MM.1S (cell line): ENCODE measurements around the gene SH3RF1.

Source experiments
- DNase-seq: peaks from one replicate; pipeline ENCODE4 v3.0.0-alpha.2; 2015
- H2AFZ ChIP-seq: fragments of 300-600 bp; sonication (generic); 2 replicates; pipeline ENCODE4 v1.6.0; 2016; ENCODE audit warnings: antibody characterized with exemption, low read length
- H3F3A ChIP-seq: fragments of 300-600 bp; sonication (generic); 2 replicates; pipeline ENCODE4 v1.6.1; 2016; ENCODE audit warnings: mild to moderate bottlenecking, antibody characterized with exemption, low read length, moderate library complexity, mixed read lengths; ENCODE audit not compliant: insufficient read depth
- H3K27ac ChIP-seq: fragments of 300-600 bp; sonication (generic); 2 replicates; pipeline ENCODE4 v1.5.1; 2016; ENCODE audit warnings: mild to moderate bottlenecking, low read length
- H3K27me3 ChIP-seq: fragments of 300-600 bp; sonication (generic); replicated peaks from 2 replicates; pipeline ENCODE4 v1.6.0; 2016; ENCODE audit warnings: low read length; ENCODE audit not compliant: insufficient read depth
- H3K36me3 ChIP-seq: fragments of 300-600 bp; sonication (generic); replicated peaks from 2 replicates; pipeline ENCODE4 v1.6.1; 2016; ENCODE audit warnings: mild to moderate bottlenecking, low read length, mixed read lengths; ENCODE audit not compliant: insufficient read depth
- H3K4me1 ChIP-seq: fragments of 300-600 bp; sonication (generic); 2 replicates; pipeline ENCODE4 v1.6.1; 2016; ENCODE audit warnings: low read length, mixed read lengths
- H3K4me2 ChIP-seq: fragments of 300-600 bp; sonication (generic); 2 replicates; pipeline ENCODE4 v1.6.0; 2016; ENCODE audit warnings: low read depth, low read length
- H3K4me3 ChIP-seq: fragments of 300-600 bp; sonication (generic); 2 replicates; pipeline ENCODE4 v1.5.1; 2016; ENCODE audit warnings: low read length, mixed read lengths
- H3K79me2 ChIP-seq: fragments of 300-600 bp; sonication (generic); 2 replicates; pipeline ENCODE4 v1.6.1; 2016; ENCODE audit warnings: mixed run types, low read length, mixed read lengths
- H3K9ac ChIP-seq: fragments of 300-600 bp; sonication (generic); 2 replicates; pipeline ENCODE4 v1.6.1; 2016; ENCODE audit warnings: low read length, mixed read lengths
- H3K9me2 ChIP-seq: fragments of 300-600 bp; sonication (generic); replicated peaks from 2 replicates; pipeline ENCODE4 v1.6.1; 2016; ENCODE audit warnings: mild to moderate bottlenecking, low read length, mixed read lengths; ENCODE audit not compliant: insufficient read depth
- H3K9me3 ChIP-seq: fragments of 300-600 bp; sonication (generic); replicated peaks from 2 replicates; pipeline ENCODE4 v1.6.1; 2016; ENCODE audit warnings: mild to moderate bottlenecking, low read length, mixed read lengths; ENCODE audit not compliant: insufficient read depth
- H4K20me1 ChIP-seq: fragments of 300-600 bp; sonication (generic); 2 replicates; pipeline ENCODE4 v1.6.1; 2016; ENCODE audit warnings: mild to moderate bottlenecking, low read length, moderate library complexity, mixed read lengths; ENCODE audit not compliant: insufficient read depth
- CTCF ChIP-seq: fragments of 300-600 bp; sonication (generic); IDR thresholded peaks from 2 replicates; pipeline ENCODE4 v1.5.1; 2016; ENCODE audit warnings: antibody characterized with exemption, low read length, mixed read lengths
- EZH2 ChIP-seq: fragments of 300-600 bp; sonication (generic); optimal IDR thresholded peaks from 2 replicates; pipeline ENCODE3; 2017; ENCODE audit warnings: low read depth, mild to moderate bottlenecking, antibody characterized with exemption, low read length, mixed read lengths
- EZH2phosphoT487 ChIP-seq: fragments of 300-600 bp; sonication (generic); IDR thresholded peaks from 2 replicates; pipeline ENCODE4 v1.6.1; 2018; ENCODE audit warnings: antibody characterized with exemption, low read length

SH3RF1 gene

GRCh38 chr4:169231647-169232262 lies 39.0 kb downstream of the SH3RF1 start:
- Histone ChIP-seq H3K27me3 (no peaks in the 10 kb centered on the region), H3K9me2 (no peaks in the 10 kb centered on the region), H3K4me2 (no peak overlapping the region), H3K9me3 (no peaks in the 10 kb centered on the region), H3K79me2 (no peaks in the 10 kb centered on the region), H3K9ac (no peak overlapping the region), H2AFZ (no peak overlapping the region), H4K20me1 (no peaks in the 10 kb centered on the region), H3K27ac (no peak overlapping the region), H3K4me1 (no peaks in the 10 kb centered on the region), H3K4me3 (no peak overlapping the region), H3K36me3 (no peaks in the 10 kb centered on the region), H3F3A (no peaks in the 10 kb centered on the region)
- TF ChIP-seq EZH2 = no peak
- no peak for TF ChIP-seq EZH2phosphoT487
- DNase-seq = no peak

- Histone ChIP-seq H3F3A (no peaks in the 10 kb centered on the region), H3K4me1 (no peaks in the 10 kb centered on the region), H3K27ac (no peak overlapping the region), H4K20me1 (no peaks in the 10 kb centered on the region), H3K79me2 (no peaks in the 10 kb centered on the region), H3K4me2 (no peak overlapping the region), H3K27me3 (no peaks in the 10 kb centered on the region), H3K9me2 (no peaks in the 10 kb centered on the region), H3K9ac (no peak overlapping the region), H3K36me3 (no peaks in the 10 kb centered on the region), H2AFZ (no peak overlapping the region), H3K4me3 (no peak overlapping the region), H3K9me3 (no peaks in the 10 kb centered on the region)
- TF ChIP-seq CTCF (no peak), EZH2phosphoT487 (no peak), EZH2 (no peak)
- DNase-seq = no peak
Observed at GRCh38 chr4:169229571-169230028, 41.2 kb downstream of the SH3RF1 start.

GRCh38 chr4:169228076-169228475 lies 42.7 kb downstream of the SH3RF1 start:
- DNase-seq = no peak
- no peaks in the 10 kb centered on the region for H3K27me3 ChIP-seq
- no peak overlapping the region for H3K27ac ChIP-seq
- no peaks in the 10 kb centered on the region for H3K79me2 ChIP-seq
- no peaks in the 10 kb centered on the region for H3K9me2 ChIP-seq
- H3K4me1 ChIP-seq = no peaks in the 10 kb centered on the region
- H3K9me3 ChIP-seq = no peaks in the 10 kb centered on the region
- no peak overlapping the region for H3K9ac ChIP-seq
- no peaks in the 10 kb centered on the region for H4K20me1 ChIP-seq
- H3K4me3 ChIP-seq = no peak overlapping the region
- H3K4me2 ChIP-seq = no peak overlapping the region
- TF ChIP-seq EZH2 = no peak
- TF ChIP-seq EZH2phosphoT487 = no peak
- TF ChIP-seq CTCF = no peak
- no peaks in the 10 kb centered on the region for H3F3A ChIP-seq
- no peak overlapping the region for H2AFZ ChIP-seq
- no peaks in the 10 kb centered on the region for H3K36me3 ChIP-seq

- no peak overlapping the region for H3K4me3 ChIP-seq
- H3K9me3 ChIP-seq = no peaks in the 10 kb centered on the region
- H3K9me2 ChIP-seq = no peaks in the 10 kb centered on the region
- no peaks in the 10 kb centered on the region for H4K20me1 ChIP-seq
- no peaks in the 10 kb centered on the region for H3K79me2 ChIP-seq
- TF ChIP-seq EZH2 = no peak
- TF ChIP-seq EZH2phosphoT487 = no peak
- TF ChIP-seq CTCF = no peak
- H3K27ac ChIP-seq = no peak overlapping the region
- no peak overlapping the region for H3K4me2 ChIP-seq
- H3K36me3 ChIP-seq = no peaks in the 10 kb centered on the region
- DNase-seq = no peak
- H3K27me3 ChIP-seq = no peaks in the 10 kb centered on the region
- H3K4me1 ChIP-seq = no peaks in the 10 kb centered on the region
- H3F3A ChIP-seq = no peaks in the 10 kb centered on the region
- H2AFZ ChIP-seq = no peak overlapping the region
- no peak overlapping the region for H3K9ac ChIP-seq
Observed at GRCh38 chr4:169226565-169226964, 44.2 kb downstream of the SH3RF1 start.
